T47D (cell line): ENCODE measurements around the gene PKMYT1.

Experiments used
- DNase-seq, 2 experiments: peaks; one replicate each; pipeline versions ENCODE4 v3.0.0 to v3.0.0-alpha.2; 2011 to 2012; ENCODE audit warnings: low read depth in 1 of 2, low spot score in 1 of 2
- JUND ChIP-seq: IDR thresholded peaks from 2 replicates; pipeline ENCODE4 v1.6.1; 2012; ENCODE audit warnings: low read depth
- in situ Hi-C: cut with HindIII; loops from 2 replicates; pipeline ENCODE4 v1.10.0; 2016; ENCODE audit warnings: low sequenced_read_pairs, low pct_unique_long_range_greater_than_20kb

PKMYT1 gene

GRCh38 chr16:2985893-2986355 lies 5.7 kb upstream of the PKMYT1 start:
- no peak for DNase-seq
- in situ Hi-C loops: no loop called here
- no peak for TF ChIP-seq JUND

GRCh38 chr16:2985462-2985861 lies 5.2 kb upstream of the PKMYT1 start:
- no peak for DNase-seq
- TF ChIP-seq JUND: no peak
- in situ Hi-C loops: no loop called here

GRCh38 chr16:2983706-2984136 lies 3.5 kb upstream of the PKMYT1 start:
- TF ChIP-seq JUND: no peak
- in situ Hi-C loops: no loop called here
- DNase-seq: peak; percentile 89 to 93

- in situ Hi-C loops: no loop called here
- TF ChIP-seq JUND: no peak
- no peak for DNase-seq
Measured at GRCh38 chr16:2982402-2982801, 2.2 kb upstream of the PKMYT1 start.

GRCh38 chr16:2981899-2982250 lies 1.6 kb upstream of the PKMYT1 start:
- TF ChIP-seq JUND: no peak
- DNase-seq: no peak
- in situ Hi-C loops: no loop called here

GRCh38 chr16:2981177-2981898 lies 1.1 kb upstream of the PKMYT1 start:
- DNase-seq: no peak
- no peak for TF ChIP-seq JUND
- in situ Hi-C loops: no loop called here

GRCh38 chr16:2979669-2980226 lies 498 bp downstream of the PKMYT1 start:
- no peak for DNase-seq
- no peak for TF ChIP-seq JUND
- in situ Hi-C loops: no loop called here

- in situ Hi-C loops: no loop called here
- DNase-seq: peak in 1 of 2 experiments; percentile 64
- no peak for TF ChIP-seq JUND
Measured at GRCh38 chr16:2977440-2977839, 2.8 kb downstream of the PKMYT1 start.

GRCh38 chr16:2976673-2977072 lies 3.6 kb downstream of the PKMYT1 start:
- no peak for DNase-seq
- TF ChIP-seq JUND: no peak
- in situ Hi-C loops: no loop called here

- no peak for TF ChIP-seq JUND
- DNase-seq: no peak
- in situ Hi-C loops: no loop called here
Measured at GRCh38 chr16:2976201-2976600, 4.0 kb downstream of the PKMYT1 start.

- no peak for DNase-seq
- in situ Hi-C loops: no loop called here
- TF ChIP-seq JUND: no peak
Measured at GRCh38 chr16:2975161-2975795, 5.0 kb downstream of the PKMYT1 start.

- no peak for TF ChIP-seq JUND
- in situ Hi-C loops: no loop called here
- no peak for DNase-seq
Measured at GRCh38 chr16:2974319-2975056, 5.8 kb downstream of the PKMYT1 start.
